ENCODE data around the gene TOP2A. TPM values are rescaled to one million over a fixed set of nuclear protein-coding genes. Genes with fewer than 3 reads are reported as not detected.

The TOP2A gene
- total and polyA plus RNA-seq, 5 donors from 2014 or later: 2.1 to 13.2 (median 2.9) TPM

- Mint-ChIP-seq H3K4me3 (peak overlapping the region; percentile 65 to 87 (median 82)), H3K36me3 (peaks cover 8% of the 10 kb centered on the region), H3K9me3 (no peaks in the 10 kb centered on the region), H3K27ac (peak overlapping the region; percentile 77 to 91 (median 87)), H3K27me3 (no peaks in the 10 kb centered on the region), H3K4me1 (peaks cover 0 to 77% (median 39%) of the 10 kb centered on the region in 4 donors)
- H3K27me3 ChIP-seq (ENCODE audit: control insufficient read depth, insufficient read depth, low read length): no peaks in the 10 kb centered on the region
- peak overlapping the region; percentile 65 for H3K27ac ChIP-seq (ENCODE audit: insufficient read depth, low read length, poor library complexity, severe bottlenecking)
- H3K4me1 ChIP-seq (ENCODE audit: control insufficient read depth, insufficient read depth, low read length, poor library complexity, severe bottlenecking): peaks cover 63% of the 10 kb centered on the region
- DNase-seq: peak in 1 of 3 donors; percentile 67
- no peak for ATAC-seq (ENCODE audit: low read depth in 2 of 2)
- H3K9me3 ChIP-seq (ENCODE audit: control insufficient read depth in 2 of 2, low read length in 2 of 2): no peaks in the 10 kb centered on the region
- H3K4me3 ChIP-seq (ENCODE audit: low read depth, low read length): peak overlapping the region; percentile 26
- peaks cover 32% of the 10 kb centered on the region for H3K36me3 ChIP-seq (ENCODE audit: control insufficient read depth, insufficient read depth, low read length)
Measured at GRCh38 chr17:40347319-40348135, 70.2 kb downstream of the TOP2A start.

- Mint-ChIP-seq H3K27me3 (no peaks in the 10 kb centered on the region), H3K4me3 (peak overlapping the region; percentile 38 to 87 (median 68)), H3K4me1 (peaks cover 0 to 73% (median 38%) of the 10 kb centered on the region in 4 donors), H3K27ac (peak overlapping the region; percentile 87 to 97 (median 91)), H3K9me3 (no peaks in the 10 kb centered on the region), H3K36me3 (peaks cover 3% of the 10 kb centered on the region)
- H3K27me3 ChIP-seq (ENCODE audit: control insufficient read depth, insufficient read depth, low read length): no peaks in the 10 kb centered on the region
- no peaks in the 10 kb centered on the region for H3K9me3 ChIP-seq (ENCODE audit: control insufficient read depth in 2 of 2, low read length in 2 of 2)
- H3K36me3 ChIP-seq (ENCODE audit: control insufficient read depth, insufficient read depth, low read length): peaks cover 25% of the 10 kb centered on the region
- peak overlapping the region; percentile 81 for H3K27ac ChIP-seq (ENCODE audit: insufficient read depth, low read length, poor library complexity, severe bottlenecking)
- peaks cover 71% of the 10 kb centered on the region for H3K4me1 ChIP-seq (ENCODE audit: control insufficient read depth, insufficient read depth, low read length, poor library complexity, severe bottlenecking)
- H3K4me3 ChIP-seq (ENCODE audit: low read depth, low read length): no peak overlapping the region
- DNase-seq (no peak), ATAC-seq (ENCODE audit: low read depth in 2 of 2) (no peak)
Measured at GRCh38 chr17:40346765-40347158, 70.9 kb downstream of the TOP2A start.

GRCh38 chr17:40345994-40346764 lies 71.5 kb downstream of the TOP2A start:
- Mint-ChIP-seq H3K36me3 (peaks cover 3% of the 10 kb centered on the region), H3K27me3 (no peaks in the 10 kb centered on the region), H3K4me3 (peak overlapping the region; percentile 53 to 88 (median 75)), H3K27ac (peak overlapping the region; percentile 66 to 91 (median 80)), H3K9me3 (no peaks in the 10 kb centered on the region), H3K4me1 (peaks cover 0 to 74% (median 38%) of the 10 kb centered on the region in 4 donors)
- peak overlapping the region; percentile 81 for H3K27ac ChIP-seq (ENCODE audit: insufficient read depth, low read length, poor library complexity, severe bottlenecking)
- peak overlapping the region; percentile 37 for H3K4me3 ChIP-seq (ENCODE audit: low read depth, low read length)
- peaks cover 75% of the 10 kb centered on the region for H3K4me1 ChIP-seq (ENCODE audit: control insufficient read depth, insufficient read depth, low read length, poor library complexity, severe bottlenecking)
- DNase-seq: no peak
- ATAC-seq (ENCODE audit: low read depth in 2 of 2): no peak
- H3K27me3 ChIP-seq (ENCODE audit: control insufficient read depth, insufficient read depth, low read length): no peaks in the 10 kb centered on the region
- no peaks in the 10 kb centered on the region for H3K9me3 ChIP-seq (ENCODE audit: control insufficient read depth in 2 of 2, low read length in 2 of 2)
- peaks cover 23% of the 10 kb centered on the region for H3K36me3 ChIP-seq (ENCODE audit: control insufficient read depth, insufficient read depth, low read length)

GRCh38 chr17:40345161-40345993 lies 72.3 kb downstream of the TOP2A start:
- Mint-ChIP-seq H3K4me3 (peak overlapping the region; percentile 82 to 93 (median 86)), H3K36me3 (peaks cover 3% of the 10 kb centered on the region), H3K27me3 (no peaks in the 10 kb centered on the region), H3K4me1 (peaks cover 0 to 82% (median 42%) of the 10 kb centered on the region in 4 donors), H3K9me3 (no peaks in the 10 kb centered on the region), H3K27ac (peak overlapping the region; percentile 26 to 93 (median 89))
- Histone ChIP-seq H3K36me3 (ENCODE audit: control insufficient read depth, insufficient read depth, low read length) (peaks cover 20% of the 10 kb centered on the region), H3K27me3 (ENCODE audit: control insufficient read depth, insufficient read depth, low read length) (no peaks in the 10 kb centered on the region), H3K27ac (ENCODE audit: insufficient read depth, low read length, poor library complexity, severe bottlenecking) (peak overlapping the region; percentile 81), H3K9me3 (ENCODE audit: control insufficient read depth in 2 of 2, low read length in 2 of 2) (no peaks in the 10 kb centered on the region), H3K4me3 (ENCODE audit: low read depth, low read length) (peak overlapping the region; percentile 59), H3K4me1 (ENCODE audit: control insufficient read depth, insufficient read depth, low read length, poor library complexity, severe bottlenecking) (peaks cover 83% of the 10 kb centered on the region)
- ATAC-seq (ENCODE audit: low read depth in 2 of 2): peak; percentile 10 to 15
- DNase-seq: peak in 1 of 3 donors; percentile 42

- Mint-ChIP-seq H3K4me3 (peak overlapping the region; percentile 82 to 93 (median 86)), H3K36me3 (no peaks in the 10 kb centered on the region), H3K27ac (peak overlapping the region; percentile 83 to 93 (median 89)), H3K4me1 (peaks cover 0 to 83% (median 45%) of the 10 kb centered on the region in 4 donors), H3K9me3 (no peaks in the 10 kb centered on the region), H3K27me3 (no peaks in the 10 kb centered on the region)
- H3K27me3 ChIP-seq (ENCODE audit: control insufficient read depth, insufficient read depth, low read length): no peaks in the 10 kb centered on the region
- ATAC-seq (ENCODE audit: low read depth in 2 of 2) (no peak), DNase-seq (no peak)
- peaks cover 83% of the 10 kb centered on the region for H3K4me1 ChIP-seq (ENCODE audit: control insufficient read depth, insufficient read depth, low read length, poor library complexity, severe bottlenecking)
- no peaks in the 10 kb centered on the region for H3K9me3 ChIP-seq (ENCODE audit: control insufficient read depth in 2 of 2, low read length in 2 of 2)
- peak overlapping the region; percentile 81 for H3K27ac ChIP-seq (ENCODE audit: insufficient read depth, low read length, poor library complexity, severe bottlenecking)
- H3K4me3 ChIP-seq (ENCODE audit: low read depth, low read length): peak overlapping the region; percentile 59
- peaks cover 18% of the 10 kb centered on the region for H3K36me3 ChIP-seq (ENCODE audit: control insufficient read depth, insufficient read depth, low read length)
Measured at GRCh38 chr17:40344421-40345160, 73.1 kb downstream of the TOP2A start.

GRCh38 chr17:40343219-40344119 lies 74.2 kb downstream of the TOP2A start:
- peaks cover 80% of the 10 kb centered on the region for H3K4me1 ChIP-seq (ENCODE audit: control insufficient read depth, insufficient read depth, low read length, poor library complexity, severe bottlenecking)
- peak overlapping the region; percentile 18 for H3K4me3 ChIP-seq (ENCODE audit: low read depth, low read length)
- peak overlapping the region; percentile 82 to 93 (median 86) for H3K4me3 Mint-ChIP-seq
- DNase-seq (no peak), ATAC-seq (ENCODE audit: low read depth in 2 of 2) (no peak)
- H3K9me3 Mint-ChIP-seq: no peaks in the 10 kb centered on the region
- peak overlapping the region; percentile 83 to 93 (median 89) for H3K27ac Mint-ChIP-seq
- H3K27ac ChIP-seq (ENCODE audit: insufficient read depth, low read length, poor library complexity, severe bottlenecking): peak overlapping the region; percentile 81
- no peaks in the 10 kb centered on the region for H3K36me3 Mint-ChIP-seq
- H3K27me3 Mint-ChIP-seq: no peaks in the 10 kb centered on the region
- H3K27me3 ChIP-seq (ENCODE audit: control insufficient read depth, insufficient read depth, low read length): no peaks in the 10 kb centered on the region
- H3K4me1 Mint-ChIP-seq: peaks cover 0 to 85% (median 49%) of the 10 kb centered on the region in 4 donors
- H3K9me3 ChIP-seq (ENCODE audit: control insufficient read depth in 2 of 2, low read length in 2 of 2): no peaks in the 10 kb centered on the region
- peaks cover 11% of the 10 kb centered on the region for H3K36me3 ChIP-seq (ENCODE audit: control insufficient read depth, insufficient read depth, low read length)
